Fibroblast of lung (primary cell): ENCODE data around the gene GOLPH3. TPM values are rescaled to one million over a fixed set of nuclear protein-coding genes. Genes with fewer than 3 reads are reported as not detected.
A peak's percentile ranks its signal among the peaks of the same experiment; 100 is the strongest.

Source experiments
- DNase-seq, 2 donors: peaks; one replicate each; pipeline versions ENCODE4 v3.0.0 to v3.0.0-alpha.2; 2010; ENCODE audit warnings: low read depth in 2 of 2
- H2AFZ ChIP-seq: 2 replicates; pipeline ENCODE4 v1.5.1; 2012; ENCODE audit warnings: low read length, control low read depth, inconsistent platforms
- H3K27ac ChIP-seq: 2 replicates; pipeline ENCODE4 v1.5.1; 2011; ENCODE audit warnings: low read length, control low read depth; ENCODE audit not compliant: insufficient read depth
- H3K27me3 ChIP-seq: 2 replicates; pipeline ENCODE4 v1.5.1; 2011; ENCODE audit warnings: mild to moderate bottlenecking, low read length; ENCODE audit not compliant: control insufficient read depth, insufficient read depth
- H3K36me3 ChIP-seq: 2 replicates; pipeline ENCODE4 v1.5.1; 2011; ENCODE audit warnings: low read length; ENCODE audit not compliant: control insufficient read depth, insufficient read depth
- H3K4me1 ChIP-seq: 2 replicates; pipeline ENCODE4 v1.5.1; 2011; ENCODE audit warnings: low read length; ENCODE audit not compliant: control insufficient read depth, insufficient read depth; ENCODE audit errors: extremely low read depth
- H3K4me2 ChIP-seq: 2 replicates; pipeline ENCODE4 v1.5.1; 2011; ENCODE audit warnings: low read length, control low read depth; ENCODE audit not compliant: insufficient read depth; ENCODE audit errors: extremely low read depth
- H3K4me3 ChIP-seq, 4 experiments: fragments of 200-600 bp in 1 of 4; sonication (generic) in 1 of 4; replicated peaks in 1 of 4; 2 replicates each; pipeline ENCODE4 v1.5.1; 2011 to 2016; ENCODE audit warnings: low read length in 4 of 4, low read depth in 3 of 4, mild to moderate bottlenecking in 3 of 4, control low read depth in 2 of 4, inconsistent platforms in 1 of 4, mixed read lengths in 1 of 4; ENCODE audit not compliant: insufficient read depth in 1 of 4; ENCODE audit errors: control extremely low read depth in 1 of 4
- H3K79me2 ChIP-seq: 2 replicates; pipeline ENCODE4 v1.5.1; 2012; ENCODE audit warnings: mild to moderate bottlenecking, low read length, inconsistent platforms; ENCODE audit not compliant: control insufficient read depth, insufficient read depth
- H3K9ac ChIP-seq: 2 replicates; pipeline ENCODE4 v1.5.1; 2011; ENCODE audit warnings: mild to moderate bottlenecking, low read length, control low read depth; ENCODE audit not compliant: insufficient read depth
- H3K9me3 ChIP-seq: 2 replicates; pipeline ENCODE4 v1.5.1; 2012; ENCODE audit warnings: low read depth, low read length; ENCODE audit not compliant: control insufficient read depth, insufficient read depth
- H4K20me1 ChIP-seq: 2 replicates; pipeline ENCODE4 v1.5.1; 2011; ENCODE audit warnings: low read length; ENCODE audit not compliant: control insufficient read depth, insufficient read depth; ENCODE audit errors: extremely low read depth
- EZH2 ChIP-seq: IDR thresholded peaks from 2 replicates; pipeline ENCODE4 v1.5.1; 2012; ENCODE audit warnings: low read length, control low read depth, mild to moderate bottlenecking; ENCODE audit errors: missing control alignments
- polyA plus RNA-seq, 2 donors: library from polyadenylated mRNA; depleted of rRNA in 1 of 2; stranded (reverse) in 1 of 2; unstranded in 1 of 2; fragments of >200 nt; gene quantifications; 2 replicates each; pipeline ENCODE4 v1.2.1, GENCODE V29; 2011 to 2012; ENCODE audit warnings: missing spikeins in 1 of 2
- total RNA-seq: library from RNA; depleted of rRNA; stranded (reverse); fragments of >200 nt; gene quantifications from 2 replicates; pipeline ENCODE4 v1.2.1, GENCODE V29; 2014
- TF ChIP-seq, protein P1 (sequence below), 2 donors: IDR thresholded peaks in 1 of 2; conservative IDR thresholded peaks in 1 of 2; 1 replicate in 1 of 2; 2 replicates in 1 of 2; pipeline ENCODE4 v1.5.1; 2011 to 2012; ENCODE audit warnings: low read length in 2 of 2, control low read depth in 1 of 2, inconsistent platforms in 1 of 2, low read depth in 1 of 2, mild to moderate bottlenecking in 1 of 2

Gene GOLPH3
- total and polyA plus RNA-seq, 2 donors (not counting 1 experiment from before 2014, with no cell fraction given): 81.4 to 103 TPM

DNA sequence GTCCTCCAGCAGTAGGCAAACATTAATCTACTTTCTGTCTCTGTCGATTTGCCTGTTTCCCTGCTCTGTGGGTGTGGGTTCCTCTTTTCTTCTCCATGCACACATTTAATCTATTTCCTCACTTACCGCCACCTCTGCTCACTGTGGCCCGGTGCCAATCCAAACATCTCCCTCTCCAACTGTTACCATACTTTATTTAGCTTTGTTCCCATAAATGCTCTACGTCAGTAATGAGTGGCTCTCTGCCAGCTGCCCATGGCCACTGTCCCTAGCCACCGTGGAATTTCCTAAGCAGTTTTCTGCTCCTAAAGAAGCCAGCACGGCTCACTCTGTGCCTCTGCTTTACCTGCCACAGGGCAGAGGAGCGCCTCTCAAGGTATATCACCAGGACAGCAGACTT, 19.5 kb upstream of the GOLPH3 start:
- Histone ChIP-seq H2AFZ (peak overlapping the region; percentile 19), H3K36me3 (no peaks in the 10 kb centered on the region), H3K4me1 (peaks cover 2% of the 10 kb centered on the region), H3K27ac (no peak overlapping the region), H3K4me3 (peak overlapping the region in 2 of 4 experiments; percentile 19 to 25), H3K27me3 (no peaks in the 10 kb centered on the region), H4K20me1 (no peaks in the 10 kb centered on the region), H3K4me2 (peak overlapping the region; percentile 79), H3K79me2 (no peaks in the 10 kb centered on the region), H3K9ac (no peak overlapping the region), H3K9me3 (no peaks in the 10 kb centered on the region)
- DNase-seq: peak; percentile 87 to 91
- TF ChIP-seq EZH2: no peak
- TF ChIP-seq, protein P1, sequence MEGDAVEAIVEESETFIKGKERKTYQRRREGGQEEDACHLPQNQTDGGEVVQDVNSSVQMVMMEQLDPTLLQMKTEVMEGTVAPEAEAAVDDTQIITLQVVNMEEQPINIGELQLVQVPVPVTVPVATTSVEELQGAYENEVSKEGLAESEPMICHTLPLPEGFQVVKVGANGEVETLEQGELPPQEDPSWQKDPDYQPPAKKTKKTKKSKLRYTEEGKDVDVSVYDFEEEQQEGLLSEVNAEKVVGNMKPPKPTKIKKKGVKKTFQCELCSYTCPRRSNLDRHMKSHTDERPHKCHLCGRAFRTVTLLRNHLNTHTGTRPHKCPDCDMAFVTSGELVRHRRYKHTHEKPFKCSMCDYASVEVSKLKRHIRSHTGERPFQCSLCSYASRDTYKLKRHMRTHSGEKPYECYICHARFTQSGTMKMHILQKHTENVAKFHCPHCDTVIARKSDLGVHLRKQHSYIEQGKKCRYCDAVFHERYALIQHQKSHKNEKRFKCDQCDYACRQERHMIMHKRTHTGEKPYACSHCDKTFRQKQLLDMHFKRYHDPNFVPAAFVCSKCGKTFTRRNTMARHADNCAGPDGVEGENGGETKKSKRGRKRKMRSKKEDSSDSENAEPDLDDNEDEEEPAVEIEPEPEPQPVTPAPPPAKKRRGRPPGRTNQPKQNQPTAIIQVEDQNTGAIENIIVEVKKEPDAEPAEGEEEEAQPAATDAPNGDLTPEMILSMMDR (conservative IDR thresholded peaks at IDR 0.05 in 1 of 2, IDR thresholded peaks at IDR 0.05 in 1 of 2; ENCODE audit: low read depth in 1 of 2, low read length in 2 of 2): no peak

DNA sequence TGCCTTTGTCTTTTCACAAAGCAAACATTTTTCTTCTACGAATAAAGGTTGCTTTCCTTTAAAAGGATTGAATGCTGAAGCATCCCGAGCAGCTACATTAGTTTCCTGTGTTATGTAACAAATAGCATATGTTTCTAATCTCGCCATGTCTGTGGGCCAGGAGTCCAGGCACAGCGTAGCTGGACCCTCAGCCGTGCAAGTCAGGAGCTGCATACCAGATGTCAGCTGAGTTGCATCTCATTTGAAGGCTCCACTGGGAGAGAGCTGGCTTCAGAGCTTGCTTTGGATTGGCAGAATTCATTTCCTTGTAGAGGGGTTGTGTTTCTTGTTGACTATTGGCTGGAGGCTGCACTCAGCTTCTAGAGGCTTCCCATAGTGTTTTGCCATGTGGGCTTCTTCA, 16.0 kb upstream of the GOLPH3 start:
- Histone ChIP-seq H2AFZ (peak overlapping the region; percentile 84), H3K4me1 (peaks cover 2% of the 10 kb centered on the region), H3K79me2 (no peaks in the 10 kb centered on the region), H3K27me3 (no peaks in the 10 kb centered on the region), H4K20me1 (no peaks in the 10 kb centered on the region), H3K4me2 (no peak overlapping the region), H3K36me3 (no peaks in the 10 kb centered on the region), H3K9me3 (no peaks in the 10 kb centered on the region), H3K4me3 (no peak overlapping the region), H3K9ac (no peak overlapping the region), H3K27ac (no peak overlapping the region)
- TF ChIP-seq, protein P1 (conservative IDR thresholded peaks at IDR 0.05 in 1 of 2, IDR thresholded peaks at IDR 0.05 in 1 of 2; ENCODE audit: low read depth in 1 of 2, low read length in 2 of 2): no peak
- TF ChIP-seq EZH2: no peak
- DNase-seq: peak; percentile 26 to 63

DNA sequence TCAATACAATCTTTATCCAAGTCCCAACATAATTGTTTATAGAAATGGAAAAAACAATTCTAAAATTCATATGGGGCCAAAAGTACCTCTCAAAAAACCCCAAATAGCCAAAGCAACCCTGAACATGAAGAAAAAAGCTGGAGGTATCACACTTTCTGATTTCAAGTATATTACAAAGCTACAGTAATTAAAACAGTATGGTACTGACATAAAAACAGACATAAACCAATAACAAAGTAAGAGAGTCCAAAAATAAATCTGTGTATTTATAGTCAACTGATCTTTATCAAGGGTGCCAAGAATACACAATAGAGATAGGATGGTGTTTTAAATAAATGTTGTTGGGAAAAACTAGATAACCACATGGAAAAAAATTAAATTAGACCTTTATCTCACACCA, 13.6 kb upstream of the GOLPH3 start:
- Histone ChIP-seq H3K36me3 (no peaks in the 10 kb centered on the region), H3K27me3 (no peaks in the 10 kb centered on the region), H3K4me1 (no peaks in the 10 kb centered on the region), H4K20me1 (no peaks in the 10 kb centered on the region), H3K4me3 (no peak overlapping the region), H3K9me3 (no peaks in the 10 kb centered on the region), H3K4me2 (no peak overlapping the region), H3K79me2 (no peaks in the 10 kb centered on the region), H3K9ac (no peak overlapping the region), H3K27ac (no peak overlapping the region), H2AFZ (no peak overlapping the region)
- no peak for DNase-seq
- TF ChIP-seq, protein P1 (conservative IDR thresholded peaks at IDR 0.05 in 1 of 2, IDR thresholded peaks at IDR 0.05 in 1 of 2; ENCODE audit: low read depth in 1 of 2, low read length in 2 of 2): no peak
- TF ChIP-seq EZH2: no peak
